Ovary (tissue), 3 donors: ENCODE results near the gene BTLA.

Experiments used
- CTCF ChIP-seq, 3 donors: fragments of 450-650 bp in 2 of 3; fragments of 200-600 bp in 1 of 3; IDR thresholded peaks; one replicate each; pipeline versions ENCODE4 v1.5.1 to v1.8.0; 2016 to 2022; ENCODE audit warnings: antibody characterized with exemption in 3 of 3, mild to moderate bottlenecking in 1 of 3
- EP300 ChIP-seq: sonication (generic); formaldehyde crosslinking; IDR thresholded peaks from one replicate; pipeline ENCODE4 v1.6.1; 2017; ENCODE audit warnings: antibody characterized with exemption
- POLR2A ChIP-seq: fragments of 450-650 bp; IDR thresholded peaks from one replicate; pipeline ENCODE4 v1.6.1; 2017; ENCODE audit warnings: antibody characterized with exemption, mild to moderate bottlenecking, moderate library complexity
- donor health status: DM: no; HTN: no; CAD: no.

- TF ChIP-seq CTCF (IDR thresholded peaks at IDR 0.05) (no peak), POLR2A (no peak), EP300 (no peak)
Measured at GRCh38 chr3:112497897-112498548, 1.2 kb downstream of the BTLA start.
